Hepatocyte (in vitro differentiated cells): ENCODE results near the gene ETV6. TPM values are rescaled to one million over a fixed set of nuclear protein-coding genes. Genes with fewer than 3 reads are reported as not detected.
A peak's percentile ranks its signal among the peaks of the same experiment; 100 is the strongest.

ENCODE experiments used
- DNase-seq: peaks from one replicate; pipeline ENCODE4 v3.0.0-alpha.2; 2016; ENCODE audit warnings: low spot score
- H2AFZ ChIP-seq: fragments of 200-600 bp; sonication (generic); 2 replicates; pipeline ENCODE4 v1.6.0; 2016; ENCODE audit warnings: antibody characterized with exemption, mild to moderate bottlenecking
- H3K27ac ChIP-seq: fragments of 200-600 bp; sonication (generic); 2 replicates; pipeline ENCODE4 v1.5.1; 2016; ENCODE audit warnings: mild to moderate bottlenecking
- H3K27me3 ChIP-seq: fragments of 200-600 bp; sonication (generic); 2 replicates; pipeline ENCODE4 v1.6.1; 2016
- H3K36me3 ChIP-seq: fragments of 200-600 bp; sonication (generic); replicated peaks from 2 replicates; pipeline ENCODE4 v1.5.1; 2016; ENCODE audit warnings: low read depth; ENCODE audit not compliant: insufficient read depth
- H3K4me1 ChIP-seq: fragments of 200-600 bp; sonication (generic); 2 replicates; pipeline ENCODE4 v1.5.1; 2016; ENCODE audit warnings: mild to moderate bottlenecking, moderate library complexity; ENCODE audit not compliant: insufficient read depth
- H3K4me2 ChIP-seq: fragments of 200-600 bp; sonication (generic); 2 replicates; pipeline ENCODE4 v1.6.0; 2016
- H3K4me3 ChIP-seq: fragments of 200-600 bp; sonication (generic); 2 replicates; pipeline ENCODE4 v1.5.1; 2016; ENCODE audit warnings: mild to moderate bottlenecking
- H3K79me2 ChIP-seq: fragments of 200-600 bp; sonication (generic); 2 replicates; pipeline ENCODE4 v1.6.0; 2017; ENCODE audit warnings: mild to moderate bottlenecking
- H3K9me2 ChIP-seq: fragments of 200-600 bp; sonication (generic); replicated peaks from 2 replicates; pipeline ENCODE4 v1.6.0; 2017; ENCODE audit warnings: mild to moderate bottlenecking; ENCODE audit not compliant: insufficient read depth
- H3K9me3 ChIP-seq: fragments of 200-600 bp; sonication (generic); 2 replicates; pipeline ENCODE4 v1.5.1; 2016; ENCODE audit warnings: low read depth, mild to moderate bottlenecking
- H4K20me1 ChIP-seq: fragments of 200-600 bp; sonication (generic); 2 replicates; pipeline ENCODE4 v1.6.0; 2016; ENCODE audit warnings: mild to moderate bottlenecking; ENCODE audit not compliant: insufficient read depth, poor library complexity, severe bottlenecking
- EZH2 ChIP-seq: fragments of 200-600 bp; sonication (generic); IDR thresholded peaks from 2 replicates; pipeline ENCODE4 v1.6.1; 2016; ENCODE audit warnings: antibody characterized with exemption, mild to moderate bottlenecking, borderline replicate concordance
- EZH2phosphoT487 ChIP-seq: fragments of 200-600 bp; sonication (generic); IDR thresholded peaks from one replicate; pipeline ENCODE4 v1.6.1; 2018; ENCODE audit warnings: antibody characterized with exemption, mild to moderate bottlenecking, low read depth, moderate library complexity; ENCODE audit not compliant: unreplicated experiment, severe bottlenecking
- WGBS: methylation state at CpG from one replicate; pipeline ENCODE4 v1.1.6; 2016; ENCODE audit warnings: low lambda C conversion rate; ENCODE audit errors: missing lambda C conversion rate; 5-methylcytosine and 5-hydroxymethylcytosine counted together
- polyA plus RNA-seq: library from polyadenylated mRNA; unstranded; fragments of >200 nt; fragmentation: Nextera tagmentation; extraction: Ambion mirVana; gene quantifications from 2 replicates; pipeline ENCODE4 v1.2.1, GENCODE V29; 2016
- total RNA-seq: library from RNA; depleted of rRNA; stranded (reverse); fragments of >200 nt; gene quantifications from 2 replicates; pipeline ENCODE4 v1.2.3, GENCODE V29; 2014
- TF ChIP-seq, protein P1 (sequence below): fragments of 200-600 bp; sonication (generic); IDR thresholded peaks from 2 replicates; pipeline ENCODE4 v1.5.1; 2016; ENCODE audit warnings: antibody characterized with exemption, mild to moderate bottlenecking; ENCODE audit not compliant: poor library complexity

ETV6 gene
- total and polyA plus RNA-seq, 2 experiments from 2014 or later = 8.0 to 9.7 TPM

DNA sequence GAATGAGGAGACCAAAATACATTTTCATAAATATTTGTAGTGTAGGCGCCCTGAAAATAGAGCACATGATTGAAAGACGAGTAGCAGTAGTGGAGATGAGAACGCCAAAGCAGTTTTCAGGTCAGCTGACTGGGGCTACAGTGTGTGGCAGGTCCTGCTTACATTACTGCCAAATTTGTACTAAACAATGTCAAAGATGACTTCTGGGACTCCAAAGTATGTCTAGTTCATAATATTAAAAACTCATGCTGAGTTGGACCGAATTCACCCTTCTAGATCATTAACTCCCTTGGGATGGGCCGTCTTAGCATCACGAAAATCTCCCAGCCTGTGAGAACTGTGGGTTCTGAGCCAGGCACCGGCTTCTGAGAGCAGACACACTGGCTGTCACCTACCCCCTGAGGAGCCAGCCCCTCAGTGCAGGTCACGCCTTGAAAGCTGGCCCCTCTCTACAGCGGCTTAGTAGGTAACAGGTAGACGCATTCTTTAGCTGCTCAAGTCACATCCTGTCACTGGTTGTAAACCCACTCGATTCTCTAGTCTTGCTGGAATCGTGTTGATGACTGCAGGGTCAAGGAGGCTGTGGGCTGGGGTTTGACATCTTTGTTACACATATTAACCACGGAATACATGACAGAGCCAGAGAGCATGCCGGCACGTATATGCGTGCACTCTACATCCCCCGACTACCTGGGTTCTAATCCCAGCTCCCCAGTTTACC is 210.4 kb downstream of the ETV6 start:
- no peaks in the 10 kb centered on the region for H3K36me3 ChIP-seq
- no peaks in the 10 kb centered on the region for H4K20me1 ChIP-seq
- no peaks in the 10 kb centered on the region for H3K9me3 ChIP-seq
- TF ChIP-seq, protein P1, sequence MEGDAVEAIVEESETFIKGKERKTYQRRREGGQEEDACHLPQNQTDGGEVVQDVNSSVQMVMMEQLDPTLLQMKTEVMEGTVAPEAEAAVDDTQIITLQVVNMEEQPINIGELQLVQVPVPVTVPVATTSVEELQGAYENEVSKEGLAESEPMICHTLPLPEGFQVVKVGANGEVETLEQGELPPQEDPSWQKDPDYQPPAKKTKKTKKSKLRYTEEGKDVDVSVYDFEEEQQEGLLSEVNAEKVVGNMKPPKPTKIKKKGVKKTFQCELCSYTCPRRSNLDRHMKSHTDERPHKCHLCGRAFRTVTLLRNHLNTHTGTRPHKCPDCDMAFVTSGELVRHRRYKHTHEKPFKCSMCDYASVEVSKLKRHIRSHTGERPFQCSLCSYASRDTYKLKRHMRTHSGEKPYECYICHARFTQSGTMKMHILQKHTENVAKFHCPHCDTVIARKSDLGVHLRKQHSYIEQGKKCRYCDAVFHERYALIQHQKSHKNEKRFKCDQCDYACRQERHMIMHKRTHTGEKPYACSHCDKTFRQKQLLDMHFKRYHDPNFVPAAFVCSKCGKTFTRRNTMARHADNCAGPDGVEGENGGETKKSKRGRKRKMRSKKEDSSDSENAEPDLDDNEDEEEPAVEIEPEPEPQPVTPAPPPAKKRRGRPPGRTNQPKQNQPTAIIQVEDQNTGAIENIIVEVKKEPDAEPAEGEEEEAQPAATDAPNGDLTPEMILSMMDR = no peak
- TF ChIP-seq EZH2phosphoT487 (no peak), EZH2 (no peak)
- H2AFZ ChIP-seq = no peak overlapping the region
- no peaks in the 10 kb centered on the region for H3K27me3 ChIP-seq
- H3K79me2 ChIP-seq = no peaks in the 10 kb centered on the region
- no peaks in the 10 kb centered on the region for H3K9me2 ChIP-seq
- peaks cover 5% of the 10 kb centered on the region for H3K4me1 ChIP-seq
- H3K27ac ChIP-seq = no peak overlapping the region
- H3K4me3 ChIP-seq = no peak overlapping the region
- H3K4me2 ChIP-seq = no peak overlapping the region
- 84% methylated on average over 17 of the region's 17 CpGs for WGBS
- no peak for DNase-seq

DNA sequence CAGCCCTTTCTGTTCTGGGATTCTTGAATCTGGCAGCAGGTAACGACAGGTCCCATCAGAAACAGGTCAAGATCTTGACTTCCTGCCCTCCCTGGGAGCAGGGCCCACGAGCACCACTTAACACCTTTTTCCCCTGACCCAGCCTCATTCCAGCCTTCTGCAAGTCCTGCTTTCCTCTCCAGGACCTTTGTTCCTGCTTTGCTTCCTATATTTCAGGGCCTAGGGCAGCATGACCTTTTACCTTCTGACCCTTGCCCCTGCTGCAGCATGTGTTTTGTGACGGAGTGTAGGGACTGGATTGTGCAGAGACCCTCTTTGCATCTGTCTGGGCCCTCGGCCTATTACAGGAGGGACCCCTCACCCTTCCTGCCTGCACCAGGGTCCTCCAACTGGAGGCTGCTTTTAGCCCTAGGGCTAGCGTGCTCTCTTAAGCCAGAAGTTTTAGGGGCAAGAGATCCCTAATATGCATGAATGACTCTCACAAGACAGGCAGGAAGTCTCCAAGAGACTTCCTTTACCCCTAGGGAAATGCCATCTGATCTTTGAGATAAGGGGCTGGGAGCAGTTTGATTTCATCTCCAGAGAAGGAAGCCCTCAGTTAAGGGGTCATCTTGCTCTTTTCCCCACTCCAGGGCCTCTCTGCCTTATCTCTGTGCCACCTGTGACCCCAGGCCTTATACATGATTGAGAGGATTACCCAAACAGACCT is 211.8 kb downstream of the ETV6 start:
- Histone ChIP-seq H3K79me2 (no peaks in the 10 kb centered on the region), H3K9me3 (peaks cover 7% of the 10 kb centered on the region), H3K9me2 (no peaks in the 10 kb centered on the region), H3K4me2 (no peak overlapping the region), H3K36me3 (no peaks in the 10 kb centered on the region), H3K27me3 (no peaks in the 10 kb centered on the region), H2AFZ (no peak overlapping the region), H4K20me1 (no peaks in the 10 kb centered on the region), H3K27ac (no peak overlapping the region), H3K4me1 (peaks cover 5% of the 10 kb centered on the region), H3K4me3 (no peak overlapping the region)
- TF ChIP-seq EZH2phosphoT487 (no peak), EZH2 (no peak)
- TF ChIP-seq, protein P1 = no peak
- DNase-seq = no peak
- 44% methylated on average over 5 of the region's 5 CpGs for WGBS

DNA sequence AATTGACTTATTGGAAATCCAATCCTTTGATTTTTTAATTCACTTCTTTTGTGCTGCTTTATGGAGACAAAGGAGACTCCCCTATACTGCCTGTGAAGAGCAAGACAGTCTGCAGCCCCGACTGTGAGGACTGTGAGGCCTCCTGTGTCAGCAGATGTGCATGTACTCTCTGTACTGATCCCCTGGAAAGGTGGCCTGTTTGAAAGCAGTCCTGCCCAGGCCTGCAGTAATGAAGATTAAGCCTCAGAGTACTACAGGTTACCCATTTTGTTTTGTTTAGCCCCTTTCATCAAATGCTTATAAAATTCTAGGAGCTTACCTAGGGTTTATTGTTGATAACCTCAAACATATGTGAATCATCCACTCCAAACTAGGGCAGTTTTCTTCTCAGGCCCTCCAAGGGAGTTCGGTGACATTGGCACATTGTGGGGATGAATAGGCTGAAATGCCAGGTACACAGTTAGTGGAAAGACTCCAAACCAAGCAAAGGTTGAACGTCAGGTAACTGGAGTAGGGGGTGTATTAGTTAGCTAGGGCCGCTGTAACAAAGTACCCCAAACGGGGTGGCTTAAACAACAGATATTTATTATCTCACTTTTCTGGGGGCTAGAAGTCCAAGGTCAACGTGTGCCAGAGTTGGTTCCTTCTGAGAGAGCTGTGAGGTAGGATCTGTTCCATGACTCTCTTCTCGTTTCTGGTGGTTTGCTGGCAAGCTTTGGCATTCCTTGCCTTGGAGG is 212.6 kb downstream of the ETV6 start:
- TF ChIP-seq EZH2 (no peak), EZH2phosphoT487 (no peak)
- H4K20me1 ChIP-seq = no peaks in the 10 kb centered on the region
- H3K4me3 ChIP-seq = no peak overlapping the region
- H3K27me3 ChIP-seq = no peaks in the 10 kb centered on the region
- H3K9me2 ChIP-seq = no peaks in the 10 kb centered on the region
- H3K36me3 ChIP-seq = no peaks in the 10 kb centered on the region
- H3K79me2 ChIP-seq = no peaks in the 10 kb centered on the region
- H3K9me3 ChIP-seq = peaks cover 8% of the 10 kb centered on the region
- no peak overlapping the region for H2AFZ ChIP-seq
- H3K4me1 ChIP-seq = peaks cover 5% of the 10 kb centered on the region
- DNase-seq = no peak
- WGBS = 83% methylated on average over 7 of the region's 7 CpGs
- no peak overlapping the region for H3K4me2 ChIP-seq
- peak overlapping the region; percentile 62 for H3K27ac ChIP-seq

DNA sequence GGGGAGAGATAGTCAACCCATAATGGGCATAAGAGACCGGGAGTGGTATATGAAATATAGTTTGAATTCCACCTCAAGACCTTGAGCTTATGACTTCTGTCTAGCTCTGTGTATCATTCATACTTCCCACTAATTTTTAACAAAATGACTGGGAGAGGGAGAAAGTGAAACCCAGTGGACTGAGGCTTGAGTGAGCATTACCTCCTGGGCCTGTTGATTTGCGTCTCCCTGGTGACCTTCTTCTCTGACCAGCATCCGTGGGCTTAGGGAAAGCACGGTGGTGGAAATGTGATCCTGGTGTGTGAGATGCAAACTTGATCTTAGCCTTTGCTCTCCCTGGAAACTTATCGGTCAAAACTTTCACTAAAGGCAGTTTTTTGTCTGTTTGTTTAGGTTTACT is 213.3 kb downstream of the ETV6 start:
- Histone ChIP-seq H3K36me3 (no peaks in the 10 kb centered on the region), H3K27me3 (no peaks in the 10 kb centered on the region), H4K20me1 (no peaks in the 10 kb centered on the region), H3K4me3 (no peak overlapping the region), H3K4me1 (peaks cover 5% of the 10 kb centered on the region), H3K9me2 (no peaks in the 10 kb centered on the region), H3K9me3 (peaks cover 8% of the 10 kb centered on the region), H3K4me2 (no peak overlapping the region), H2AFZ (no peak overlapping the region), H3K79me2 (peaks cover 3% of the 10 kb centered on the region), H3K27ac (peak overlapping the region; percentile 62)
- TF ChIP-seq EZH2 = no peak
- TF ChIP-seq, protein P1 = no peak
- no peak for TF ChIP-seq EZH2phosphoT487
- DNase-seq = no peak
- 48% methylated on average over 5 of the region's 5 CpGs for WGBS
